ENCODE data around the gene SINHCAF.

The SINHCAF gene

GRCh38 chr12:31310488-31310887 is 15.5 kb downstream of the SINHCAF start:
- Histone ChIP-seq H3K27ac (no peak overlapping the region), H3K36me3 (peaks cover 40% of the 10 kb centered on the region), H3K9me3 (ENCODE audit: severe bottlenecking) (no peaks in the 10 kb centered on the region), H3K27me3 (ENCODE audit: insufficient read depth, low read depth, severe bottlenecking) (no peaks in the 10 kb centered on the region), H3K4me3 (ENCODE audit: low read depth, low read length) (no peak overlapping the region)
- TF ChIP-seq CTCF (IDR thresholded peaks at IDR 0.05; ENCODE audit: low read depth, low read length): no peak
- no peak for DNase-seq

GRCh38 chr12:31309279-31309678 is 16.7 kb downstream of the SINHCAF start:
- Histone ChIP-seq H3K36me3 (peaks cover 45% of the 10 kb centered on the region), H3K9me3 (ENCODE audit: severe bottlenecking) (no peaks in the 10 kb centered on the region), H3K27ac (no peak overlapping the region), H3K4me3 (ENCODE audit: low read depth, low read length) (no peak overlapping the region), H3K27me3 (ENCODE audit: insufficient read depth, low read depth, severe bottlenecking) (no peaks in the 10 kb centered on the region)
- no peak for DNase-seq
- TF ChIP-seq CTCF (IDR thresholded peaks at IDR 0.05; ENCODE audit: low read depth, low read length): no peak

GRCh38 chr12:31308116-31308515 is 17.8 kb downstream of the SINHCAF start:
- Histone ChIP-seq H3K4me3 (ENCODE audit: low read depth, low read length) (no peak overlapping the region), H3K9me3 (ENCODE audit: severe bottlenecking) (no peaks in the 10 kb centered on the region), H3K27me3 (ENCODE audit: insufficient read depth, low read depth, severe bottlenecking) (no peaks in the 10 kb centered on the region), H3K36me3 (peaks cover 47% of the 10 kb centered on the region), H3K27ac (no peak overlapping the region)
- no peak for DNase-seq
- no peak for TF ChIP-seq CTCF (IDR thresholded peaks at IDR 0.05; ENCODE audit: low read depth, low read length)

GRCh38 chr12:31306866-31307265 is 19.1 kb downstream of the SINHCAF start:
- DNase-seq: no peak
- TF ChIP-seq CTCF (IDR thresholded peaks at IDR 0.05; ENCODE audit: low read depth, low read length): no peak
- H3K27ac ChIP-seq: no peak overlapping the region
- H3K36me3 ChIP-seq: peaks cover 50% of the 10 kb centered on the region
- H3K9me3 ChIP-seq (ENCODE audit: severe bottlenecking): no peaks in the 10 kb centered on the region
- no peak overlapping the region for H3K4me3 ChIP-seq (ENCODE audit: low read depth, low read length)
- H3K27me3 ChIP-seq (ENCODE audit: insufficient read depth, low read depth, severe bottlenecking): no peaks in the 10 kb centered on the region

GRCh38 chr12:31303466-31303865 is 22.5 kb downstream of the SINHCAF start:
- Histone ChIP-seq H3K36me3 (peaks cover 35% of the 10 kb centered on the region), H3K4me3 (ENCODE audit: low read depth, low read length) (no peak overlapping the region)

More at GRCh38 chr12:31303466-31303865, 22.5 kb downstream of the SINHCAF start:
- H3K27me3 ChIP-seq (ENCODE audit: insufficient read depth, low read depth, severe bottlenecking): no peaks in the 10 kb centered on the region
- no peaks in the 10 kb centered on the region for H3K9me3 ChIP-seq (ENCODE audit: severe bottlenecking)
- no peak for TF ChIP-seq CTCF (IDR thresholded peaks at IDR 0.05; ENCODE audit: low read depth, low read length)
- no peak for DNase-seq
- no peak overlapping the region for H3K27ac ChIP-seq

Measured in WERI-Rb-1 (cell line).